PC-3 (cell line): ENCODE measurements around the gene TMEM181. TPM values are rescaled to one million over a fixed set of nuclear protein-coding genes. Genes with fewer than 3 reads are reported as not detected.
A peak's percentile ranks its signal among the peaks of the same experiment; 100 is the strongest.

Source experiments
- ATAC-seq: fragments of 200-7000 bp; cut with Tn5 transposase; 2 replicates; pipeline ENCODE4 v1.9.1; 2020; ENCODE audit warnings: mild to moderate bottlenecking, moderate library complexity
- BruUV-seq: library from RNA; stranded (reverse); fragments of 400-500 nt; replicated peaks from 2 replicates; lab custom pipeline; 2021; lab: Mats Ljungman, UMichigan
- CTCF ChIA-PET: fragments of 300-600 bp; sonication (Branson Sonifier 250); formaldehyde crosslinking; loops from one replicate; lab custom pipeline; 2022; ENCODE audit warnings: antibody characterized with exemption; lab: Charles Lee
- POLR2A ChIA-PET: fragments of 300-600 bp; sonication (Branson Sonifier 250); formaldehyde crosslinking; loops from one replicate; lab custom pipeline; 2022; ENCODE audit warnings: antibody characterized with exemption; ENCODE audit not compliant: unreplicated experiment; lab: Charles Lee
- DNase-seq: peaks from one replicate; pipeline ENCODE4 v3.0.0-alpha.2; 2015
- H2AFZ ChIP-seq: fragments of 300-600 bp; sonication (generic); 2 replicates; pipeline ENCODE4 v1.6.0; 2016; ENCODE audit warnings: antibody characterized with exemption, low read length
- H3F3A ChIP-seq: fragments of 300-600 bp; sonication (generic); one replicate; pipeline ENCODE4 v1.6.0; 2017; ENCODE audit warnings: antibody characterized with exemption, low read length, control low read depth, mild to moderate bottlenecking; ENCODE audit not compliant: unreplicated experiment
- H3K27ac ChIP-seq: fragments of 300-600 bp; sonication (generic); 2 replicates; pipeline ENCODE4 v1.5.1; 2016; ENCODE audit warnings: mild to moderate bottlenecking, low read length
- H3K27me3 ChIP-seq: fragments of 300-600 bp; sonication (generic); 2 replicates; pipeline ENCODE4 v1.6.1; 2016; ENCODE audit warnings: low read length, mixed read lengths
- H3K36me3 ChIP-seq: fragments of 300-600 bp; sonication (generic); 2 replicates; pipeline ENCODE4 v1.6.1; 2016; ENCODE audit warnings: low read depth, mixed run types, low read length, mixed read lengths
- H3K4me1 ChIP-seq: fragments of 300-600 bp; sonication (generic); 2 replicates; pipeline ENCODE4 v1.5.1; 2016; ENCODE audit warnings: low read length; ENCODE audit not compliant: insufficient read depth
- H3K4me2 ChIP-seq: fragments of 300-600 bp; sonication (generic); 2 replicates; pipeline ENCODE4 v1.6.0; 2016; ENCODE audit warnings: low read length
- H3K4me3 ChIP-seq: fragments of 300-600 bp; sonication (generic); 2 replicates; pipeline ENCODE4 v1.5.1; 2016; ENCODE audit warnings: mild to moderate bottlenecking, low read length, mixed read lengths
- H3K79me2 ChIP-seq: fragments of 300-600 bp; sonication (generic); 2 replicates; pipeline ENCODE4 v1.6.1; 2017; ENCODE audit warnings: low read length, mixed read lengths
- H3K9ac ChIP-seq: fragments of 300-600 bp; sonication (generic); 2 replicates; pipeline ENCODE4 v1.6.0; 2016; ENCODE audit warnings: mild to moderate bottlenecking, low read length
- H3K9me2 ChIP-seq: fragments of 300-600 bp; sonication (generic); replicated peaks from 2 replicates; pipeline ENCODE4 v1.6.1; 2016; ENCODE audit warnings: mixed run types, low read length, mixed read lengths
- H3K9me3 ChIP-seq: fragments of 300-600 bp; sonication (generic); 2 replicates; pipeline ENCODE4 v1.6.1; 2016; ENCODE audit warnings: low read length, mixed read lengths
- H4K20me1 ChIP-seq: fragments of 300-600 bp; sonication (generic); 2 replicates; pipeline ENCODE4 v1.6.1; 2016; ENCODE audit warnings: low read length, mixed read lengths
- EZH2 ChIP-seq: fragments of 300-600 bp; sonication (generic); IDR thresholded peaks from one replicate; pipeline ENCODE4 v1.6.1; 2017; ENCODE audit warnings: antibody characterized with exemption, mild to moderate bottlenecking, low read length; ENCODE audit not compliant: unreplicated experiment
- EZH2phosphoT487 ChIP-seq: fragments of 300-600 bp; sonication (generic); IDR thresholded peaks from 2 replicates; pipeline ENCODE4 v1.6.1; 2018; ENCODE audit warnings: mild to moderate bottlenecking, antibody characterized with exemption, low read length, borderline replicate concordance
- intact Hi-C: fragments of 100-400 bp; cut with micrococcal nuclease; formaldehyde crosslinking; loops from 2 replicates; pipeline ENCODE4 v1.9.0; 2023
- total RNA-seq: library from RNA; depleted of rRNA; stranded (reverse); fragments of >200 nt; gene quantifications from 2 replicates; pipeline ENCODE4 v1.2.3, GENCODE V29; 2014
- TF ChIP-seq, protein P1 (sequence below): fragments of 300-600 bp; sonication (generic); conservative IDR thresholded peaks from 2 replicates; pipeline ENCODE4 v1.5.1; 2017; ENCODE audit warnings: antibody characterized with exemption, low read depth, mild to moderate bottlenecking, low read length

The TMEM181 gene
- total RNA-seq, 1 experiment from 2014 or later: 13.7 TPM

DNA sequence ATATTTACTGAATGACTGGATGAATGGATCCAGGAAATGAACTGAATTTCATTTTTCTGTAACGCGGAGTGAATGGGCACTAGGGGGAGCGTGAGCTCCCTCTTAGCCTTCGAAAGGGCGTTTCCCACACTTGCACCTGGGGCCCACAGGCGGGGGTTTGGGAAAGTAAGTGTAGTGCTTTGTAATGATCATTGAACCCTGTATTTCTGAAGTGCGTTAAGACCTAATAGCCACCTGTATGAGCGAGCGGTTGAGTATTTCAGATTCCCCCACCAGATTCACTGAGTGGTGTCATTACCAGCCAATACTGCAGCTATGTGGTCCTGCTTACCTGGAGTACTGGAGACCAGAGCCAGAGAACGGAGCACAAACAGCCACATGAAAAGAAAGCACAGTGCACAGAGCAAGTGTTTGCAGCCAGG is 100.5 kb downstream of the TMEM181 start:
- ChIA-PET POLR2A (no interaction called here), CTCF (interaction anchor here (1.0 to 1.2 kb wide), 3 partner anchors 16 to 446 kb away, joined by 3 to 8 read pairs (median 7); partner anchors contain the start of gene DYNLT1)
- H3K9me2 ChIP-seq: no peaks in the 10 kb centered on the region
- no peak overlapping the region for H3K27ac ChIP-seq
- H3K36me3 ChIP-seq: no peaks in the 10 kb centered on the region
- H2AFZ ChIP-seq: 0 out of 2 replicates have a peak overlapping the region, but pooled peaks have one; percentile 68
- no peaks in the 10 kb centered on the region for H3F3A ChIP-seq
- no peaks in the 10 kb centered on the region for H4K20me1 ChIP-seq
- no peaks in the 10 kb centered on the region for H3K79me2 ChIP-seq
- H3K4me1 ChIP-seq: peaks cover 15% of the 10 kb centered on the region
- BruUV-seq: no TSS peak
- no peak overlapping the region for H3K4me2 ChIP-seq
- H3K27me3 ChIP-seq: no peaks in the 10 kb centered on the region
- H3K9me3 ChIP-seq: no peaks in the 10 kb centered on the region
- H3K4me3 ChIP-seq: no peak overlapping the region
- intact Hi-C loops: loop anchor here (1.0 kb wide), 1 partner anchor 31 kb away; no protein-coding TSS in a partner anchor
- no peak overlapping the region for H3K9ac ChIP-seq
- TF ChIP-seq EZH2: no peak
- TF ChIP-seq, protein P1, sequence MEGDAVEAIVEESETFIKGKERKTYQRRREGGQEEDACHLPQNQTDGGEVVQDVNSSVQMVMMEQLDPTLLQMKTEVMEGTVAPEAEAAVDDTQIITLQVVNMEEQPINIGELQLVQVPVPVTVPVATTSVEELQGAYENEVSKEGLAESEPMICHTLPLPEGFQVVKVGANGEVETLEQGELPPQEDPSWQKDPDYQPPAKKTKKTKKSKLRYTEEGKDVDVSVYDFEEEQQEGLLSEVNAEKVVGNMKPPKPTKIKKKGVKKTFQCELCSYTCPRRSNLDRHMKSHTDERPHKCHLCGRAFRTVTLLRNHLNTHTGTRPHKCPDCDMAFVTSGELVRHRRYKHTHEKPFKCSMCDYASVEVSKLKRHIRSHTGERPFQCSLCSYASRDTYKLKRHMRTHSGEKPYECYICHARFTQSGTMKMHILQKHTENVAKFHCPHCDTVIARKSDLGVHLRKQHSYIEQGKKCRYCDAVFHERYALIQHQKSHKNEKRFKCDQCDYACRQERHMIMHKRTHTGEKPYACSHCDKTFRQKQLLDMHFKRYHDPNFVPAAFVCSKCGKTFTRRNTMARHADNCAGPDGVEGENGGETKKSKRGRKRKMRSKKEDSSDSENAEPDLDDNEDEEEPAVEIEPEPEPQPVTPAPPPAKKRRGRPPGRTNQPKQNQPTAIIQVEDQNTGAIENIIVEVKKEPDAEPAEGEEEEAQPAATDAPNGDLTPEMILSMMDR: peak; percentile 71
- peak; percentile 48 for ATAC-seq
- peak; percentile 68 for DNase-seq

DNA sequence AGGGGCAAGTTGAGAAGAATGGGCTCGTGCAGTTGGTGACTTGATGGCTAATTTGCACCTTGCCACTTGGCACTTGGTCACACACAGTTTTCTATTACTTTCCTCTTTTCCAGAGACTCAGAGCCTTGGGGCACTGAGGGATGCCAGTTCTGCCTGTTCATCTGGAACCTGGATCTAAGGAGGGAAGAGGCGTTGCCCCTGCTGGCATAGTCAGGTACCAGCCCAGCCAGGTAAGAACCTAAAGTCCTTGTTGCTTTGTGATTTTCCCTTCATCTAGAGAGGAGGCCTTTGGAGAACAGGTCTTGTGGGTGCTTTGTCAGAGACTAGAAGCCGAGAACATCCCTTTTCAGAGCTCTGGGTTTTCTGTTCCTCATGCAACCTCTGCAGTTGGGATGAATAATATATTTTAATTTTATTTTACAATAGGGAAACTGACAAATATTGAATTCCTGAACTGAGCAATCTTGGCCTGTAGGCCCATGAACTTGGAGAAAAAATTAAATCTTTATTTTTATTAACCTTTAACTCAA is 101.3 kb downstream of the TMEM181 start:
- Histone ChIP-seq H3K4me1 (peaks cover 15% of the 10 kb centered on the region), H3K9me3 (no peaks in the 10 kb centered on the region), H3K36me3 (no peaks in the 10 kb centered on the region), H4K20me1 (no peaks in the 10 kb centered on the region), H3K27ac (no peak overlapping the region), H3K27me3 (no peaks in the 10 kb centered on the region), H3F3A (no peaks in the 10 kb centered on the region), H3K9ac (no peak overlapping the region), H2AFZ (no peak overlapping the region), H3K4me2 (no peak overlapping the region), H3K9me2 (no peaks in the 10 kb centered on the region), H3K4me3 (no peak overlapping the region), H3K79me2 (no peaks in the 10 kb centered on the region)
- ChIA-PET POLR2A (no interaction called here), CTCF (no interaction called here)
- intact Hi-C loops: no loop called here
- ATAC-seq (no peak), DNase-seq (peak; percentile 44)
- TF ChIP-seq, protein P1: peak; percentile 29; the same call in 1 of the 2 replicates
- no peak for TF ChIP-seq EZH2
- TF ChIP-seq EZH2phosphoT487: no peak
- BruUV-seq: no TSS peak

DNA sequence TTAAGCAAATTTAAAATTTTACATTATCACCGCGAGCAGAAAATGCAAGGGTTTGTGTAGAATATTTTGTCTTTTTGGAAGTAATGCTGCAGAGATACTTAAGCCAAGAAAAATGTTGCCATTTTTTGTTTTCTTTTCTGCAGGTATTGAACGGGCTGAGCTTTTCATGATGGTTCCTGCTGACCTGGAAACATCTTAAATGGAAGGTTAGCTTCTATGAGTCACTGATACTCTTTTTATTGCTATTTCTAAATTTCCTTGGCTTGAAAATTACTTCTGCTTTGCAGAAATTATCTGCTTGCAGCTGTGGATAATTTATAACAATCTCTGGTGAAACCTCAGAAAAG is 102.7 kb downstream of the TMEM181 start:
- POLR2A ChIA-PET: interaction anchor here (0.6 kb wide), 3 partner anchors 18 to 1065 kb away, joined by 3 to 17 read pairs (median 4); partner anchors contain the start of genes DYNLT1 and WTAP
- no peaks in the 10 kb centered on the region for H3K79me2 ChIP-seq
- no peaks in the 10 kb centered on the region for H3K27me3 ChIP-seq
- peaks cover 15% of the 10 kb centered on the region for H3K4me1 ChIP-seq
- BruUV-seq: no TSS peak
- H3K9me2 ChIP-seq: no peaks in the 10 kb centered on the region
- ATAC-seq: no peak
- DNase-seq: no peak
- TF ChIP-seq EZH2phosphoT487 (no peak), EZH2 (no peak)
- TF ChIP-seq, protein P1: no peak
- H3F3A ChIP-seq: no peaks in the 10 kb centered on the region
- H3K9me3 ChIP-seq: no peaks in the 10 kb centered on the region
- H3K4me3 ChIP-seq: peak overlapping the region; percentile 57
- H3K4me2 ChIP-seq: peak overlapping the region; percentile 74
- H3K27ac ChIP-seq: no peak overlapping the region
- peak overlapping the region; percentile 82 for H2AFZ ChIP-seq
- no peaks in the 10 kb centered on the region for H4K20me1 ChIP-seq
- CTCF ChIA-PET: interaction anchor here (0.5 kb wide), 1 partner anchor 442 kb away, joined by 4 read pairs; no protein-coding TSS in a partner anchor
- intact Hi-C loops: no loop called here
- no peaks in the 10 kb centered on the region for H3K36me3 ChIP-seq
- H3K9ac ChIP-seq: no peak overlapping the region
